HG02981 (cell line): Measurements from ENCODE around the gene HOXD4.

Source experiments
- ATAC-seq: cut with Tn5 transposase; IDR thresholded peaks from one replicate; pipeline ENCODE4 v1.9.1; 2021; ENCODE audit warnings: mild to moderate bottlenecking, moderate library complexity; ENCODE audit not compliant: unreplicated experiment

The HOXD4 gene

DNA sequence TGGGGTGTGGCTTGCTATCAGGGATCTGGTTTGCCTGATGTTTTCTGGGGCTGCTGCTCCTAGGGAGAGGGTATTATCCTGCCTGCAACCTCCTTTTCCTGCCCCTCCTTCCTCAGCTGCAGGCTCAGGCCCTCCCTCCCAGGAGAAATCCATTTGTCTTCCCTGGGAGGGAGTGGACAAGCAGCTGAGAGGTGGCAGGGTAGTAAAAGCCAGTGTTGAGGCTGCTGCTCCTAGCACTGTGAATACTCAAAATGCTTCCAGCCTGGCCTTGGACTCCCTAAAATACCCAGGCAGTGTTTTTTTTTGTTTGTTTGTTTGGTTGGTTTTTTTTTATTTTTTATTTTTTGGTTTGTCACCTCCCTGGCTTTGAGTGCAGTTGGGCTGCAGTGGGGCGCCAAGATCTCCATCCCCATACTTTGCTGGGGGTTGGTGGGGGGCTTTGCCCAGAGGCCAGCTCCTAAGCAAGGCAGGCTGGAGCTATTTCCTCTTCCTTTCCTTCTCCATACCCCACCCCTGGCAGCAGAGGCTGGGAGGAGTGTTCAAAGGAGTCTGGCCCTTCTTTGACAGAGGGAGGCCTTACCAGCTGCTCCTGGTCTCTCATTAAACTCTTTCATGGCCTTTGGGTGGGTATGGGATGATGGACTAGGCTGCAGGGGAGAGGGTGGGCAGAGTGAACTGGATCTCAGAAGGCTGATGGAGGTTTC lies 19.4 kb downstream of the HOXD4 start:
- no peak for ATAC-seq

DNA sequence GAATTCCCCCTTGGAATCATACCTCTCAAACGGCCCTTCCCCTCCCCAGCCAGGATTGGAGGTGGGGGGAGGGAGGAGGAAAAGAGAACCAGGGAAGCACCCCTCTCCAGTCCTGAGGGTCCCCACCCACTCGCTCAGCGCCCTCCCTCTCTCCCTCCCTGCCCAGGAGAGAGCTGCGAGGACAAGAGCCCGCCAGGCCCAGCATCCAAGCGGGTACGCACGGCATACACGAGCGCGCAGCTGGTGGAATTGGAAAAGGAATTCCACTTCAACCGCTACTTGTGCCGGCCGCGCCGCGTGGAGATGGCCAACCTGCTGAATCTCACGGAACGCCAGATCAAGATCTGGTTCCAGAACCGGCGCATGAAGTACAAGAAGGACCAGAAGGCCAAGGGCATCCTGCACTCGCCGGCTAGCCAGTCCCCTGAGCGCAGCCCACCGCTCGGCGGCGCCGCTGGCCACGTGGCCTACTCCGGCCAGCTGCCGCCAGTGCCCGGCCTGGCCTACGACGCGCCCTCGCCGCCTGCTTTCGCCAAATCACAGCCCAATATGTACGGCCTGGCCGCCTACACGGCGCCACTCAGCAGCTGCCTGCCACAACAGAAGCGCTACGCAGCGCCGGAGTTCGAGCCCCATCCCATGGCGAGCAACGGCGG lies 20.1 kb downstream of the HOXD4 start:
- ATAC-seq, result no peak

DNA sequence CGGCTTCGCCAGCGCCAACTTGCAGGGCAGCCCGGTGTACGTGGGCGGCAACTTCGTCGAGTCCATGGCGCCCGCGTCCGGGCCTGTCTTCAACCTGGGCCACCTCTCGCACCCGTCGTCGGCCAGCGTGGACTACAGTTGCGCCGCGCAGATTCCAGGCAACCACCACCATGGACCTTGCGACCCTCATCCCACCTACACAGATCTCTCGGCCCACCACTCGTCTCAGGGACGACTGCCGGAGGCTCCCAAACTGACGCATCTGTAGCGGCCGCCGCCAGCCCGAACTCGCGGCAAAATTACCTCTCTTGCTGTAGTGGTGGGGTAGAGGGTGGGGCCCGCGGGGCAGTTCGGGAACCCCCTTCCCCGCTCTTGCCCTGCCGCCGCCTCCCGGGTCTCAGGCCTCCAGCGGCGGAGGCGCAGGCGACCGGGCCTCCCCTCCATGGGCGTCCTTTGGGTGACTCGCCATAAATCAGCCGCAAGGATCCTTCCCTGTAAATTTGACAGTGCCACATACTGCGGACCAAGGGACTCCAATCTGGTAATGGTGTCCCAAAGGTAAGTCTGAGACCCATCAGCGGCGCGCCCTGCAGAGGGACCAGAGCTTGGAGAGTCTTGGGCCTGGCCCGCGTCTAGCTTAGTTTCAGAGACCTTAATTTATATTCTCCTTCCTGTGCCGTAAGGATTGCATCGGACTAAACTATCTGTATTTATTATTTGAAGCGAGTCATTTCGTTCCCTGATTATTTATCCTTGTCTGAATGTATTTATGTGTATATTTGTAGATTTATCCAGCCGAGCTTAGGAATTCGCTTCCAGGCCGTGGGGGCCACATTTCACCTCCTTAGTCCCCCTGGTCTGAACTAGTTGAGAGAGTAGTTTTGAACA lies 20.9 kb downstream of the HOXD4 start:
- no peak for ATAC-seq

DNA sequence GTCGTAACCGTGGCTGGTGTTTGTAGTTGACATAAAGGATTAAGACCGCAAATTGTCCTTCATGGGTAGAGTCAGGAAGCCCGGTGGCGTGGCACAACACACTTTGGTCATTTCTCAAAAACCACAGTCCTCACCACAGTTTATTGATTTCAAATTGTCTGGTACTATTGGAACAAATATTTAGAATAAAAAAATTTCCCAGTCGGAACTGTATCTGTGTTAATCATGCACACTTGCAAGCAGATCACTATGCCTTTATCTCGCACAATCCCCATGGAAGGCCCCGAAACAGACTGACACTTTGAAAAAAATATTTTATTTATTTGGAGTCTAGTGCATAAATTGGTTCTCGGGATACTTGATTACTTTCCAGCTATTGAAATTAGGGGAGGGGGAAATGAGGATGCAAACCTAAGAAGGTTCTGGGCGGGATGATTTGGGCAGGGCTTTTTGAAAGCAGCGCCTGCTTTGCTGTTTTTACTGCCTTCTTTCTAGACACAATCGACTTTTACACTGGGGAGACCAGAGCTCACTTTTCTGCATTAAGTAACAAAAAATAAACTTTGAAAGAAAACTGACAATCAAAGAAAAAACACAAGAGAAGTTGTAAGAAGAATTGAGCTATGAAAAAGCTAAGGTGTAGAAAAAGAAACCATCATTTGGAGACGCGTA lies 21.7 kb downstream of the HOXD4 start:
- no peak for ATAC-seq

DNA sequence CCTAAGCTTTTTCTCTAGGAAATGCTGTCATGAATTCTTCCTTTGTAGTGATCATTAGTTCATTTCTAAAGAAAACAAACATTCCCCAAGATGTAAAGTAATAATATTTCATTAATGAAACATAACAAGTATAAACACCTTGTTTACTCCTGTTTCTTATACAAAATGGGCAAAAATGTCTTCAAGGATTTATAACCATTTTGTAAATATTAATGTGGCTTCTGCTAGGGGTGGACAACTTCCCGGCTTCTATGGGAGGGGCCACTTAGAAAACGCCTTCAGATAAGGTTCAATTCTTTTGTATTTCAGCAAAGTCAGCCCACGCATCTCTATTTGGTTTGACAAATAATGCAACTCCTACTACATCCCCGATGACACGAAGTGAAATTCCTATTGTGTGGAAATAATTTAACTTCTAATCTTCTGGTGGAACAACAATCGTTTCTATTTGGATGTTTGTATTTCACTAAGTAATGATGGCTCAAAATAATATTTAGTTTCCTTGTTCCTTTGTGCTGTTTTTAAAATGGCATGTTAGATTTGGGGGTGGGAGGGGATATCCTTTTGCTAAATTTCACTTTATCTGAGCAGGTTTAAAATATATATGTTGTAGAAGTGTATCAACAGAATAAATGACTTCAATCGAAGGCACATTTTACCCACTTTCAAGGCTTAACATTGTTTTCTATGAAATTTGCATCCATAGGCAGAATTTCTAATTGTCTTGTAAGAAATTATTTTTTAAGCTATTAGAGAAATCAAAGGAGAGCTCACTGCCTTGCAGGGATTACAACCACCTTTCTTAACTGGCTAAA lies 22.4 kb downstream of the HOXD4 start:
- no peak for ATAC-seq

DNA sequence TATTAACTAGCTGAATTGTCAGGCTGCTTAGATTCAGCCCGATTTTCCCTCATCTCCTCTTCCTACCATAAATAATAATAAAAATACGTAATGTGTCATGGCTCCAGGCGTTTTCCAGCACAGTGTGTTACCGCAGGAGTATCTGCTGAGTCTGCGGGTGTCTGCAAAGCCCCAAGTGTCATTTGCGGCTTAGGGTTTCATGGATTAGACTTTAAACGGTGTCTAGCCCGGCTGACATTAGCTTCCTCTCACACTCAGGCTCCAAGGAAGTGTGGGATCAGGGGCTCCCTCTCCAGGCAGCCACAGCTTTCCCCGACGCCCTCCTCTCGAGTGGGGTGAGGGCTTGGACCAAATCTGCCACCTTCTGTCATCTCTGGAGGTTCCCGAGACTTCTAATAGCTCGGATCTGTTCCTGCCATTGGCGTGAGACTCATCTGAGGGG lies 23.1 kb downstream of the HOXD4 start:
- no peak for ATAC-seq

GRCh38 chr2:176174824-176175708 lies 23.7 kb downstream of the HOXD4 start:
- ATAC-seq, result no peak

DNA sequence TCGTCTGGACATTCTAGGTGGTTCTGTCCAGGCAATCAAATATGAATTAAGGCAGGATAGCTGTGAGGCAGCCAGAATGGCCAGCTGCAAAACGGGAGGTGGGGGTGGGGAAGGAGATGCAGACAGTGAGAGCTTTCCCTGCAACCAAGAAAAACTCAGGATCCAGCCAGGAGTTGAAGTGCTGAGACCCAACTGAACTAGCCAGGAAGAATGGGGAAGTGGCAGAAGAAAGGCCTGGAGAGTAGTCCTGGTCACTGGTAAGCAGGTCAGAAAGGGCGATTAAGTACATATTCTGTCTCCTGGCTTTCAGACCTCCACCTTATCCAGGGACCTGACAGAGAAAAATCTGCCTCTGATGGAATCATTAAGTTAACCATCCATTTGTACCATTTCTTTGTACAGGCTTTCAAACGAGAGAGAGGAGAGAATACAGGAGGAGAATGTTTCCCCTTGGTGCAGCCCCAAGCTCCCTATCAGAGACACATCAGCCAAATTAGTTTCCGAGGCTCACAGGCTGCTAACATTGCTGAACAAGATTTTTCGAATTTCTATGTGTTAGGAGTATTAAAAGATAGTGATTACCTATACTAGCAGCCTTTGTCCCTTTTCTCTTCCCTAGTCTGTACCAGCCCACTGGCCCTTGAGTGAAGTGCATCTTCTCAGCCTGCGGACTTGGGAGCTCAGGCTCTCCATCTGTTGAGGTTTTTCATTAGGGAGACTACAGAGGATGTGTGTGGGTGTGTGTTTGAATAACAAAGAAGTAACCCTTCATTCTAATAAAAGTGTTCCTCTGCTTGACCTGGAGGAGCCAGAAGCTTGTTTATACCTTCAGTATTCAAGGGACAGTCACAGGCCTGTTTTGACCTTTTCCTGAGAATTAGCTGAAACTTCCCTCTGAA lies 24.6 kb downstream of the HOXD4 start:
- no peak for ATAC-seq

GRCh38 chr2:176177580-176178037 lies 26.3 kb downstream of the HOXD4 start:
- ATAC-seq, result no peak

DNA sequence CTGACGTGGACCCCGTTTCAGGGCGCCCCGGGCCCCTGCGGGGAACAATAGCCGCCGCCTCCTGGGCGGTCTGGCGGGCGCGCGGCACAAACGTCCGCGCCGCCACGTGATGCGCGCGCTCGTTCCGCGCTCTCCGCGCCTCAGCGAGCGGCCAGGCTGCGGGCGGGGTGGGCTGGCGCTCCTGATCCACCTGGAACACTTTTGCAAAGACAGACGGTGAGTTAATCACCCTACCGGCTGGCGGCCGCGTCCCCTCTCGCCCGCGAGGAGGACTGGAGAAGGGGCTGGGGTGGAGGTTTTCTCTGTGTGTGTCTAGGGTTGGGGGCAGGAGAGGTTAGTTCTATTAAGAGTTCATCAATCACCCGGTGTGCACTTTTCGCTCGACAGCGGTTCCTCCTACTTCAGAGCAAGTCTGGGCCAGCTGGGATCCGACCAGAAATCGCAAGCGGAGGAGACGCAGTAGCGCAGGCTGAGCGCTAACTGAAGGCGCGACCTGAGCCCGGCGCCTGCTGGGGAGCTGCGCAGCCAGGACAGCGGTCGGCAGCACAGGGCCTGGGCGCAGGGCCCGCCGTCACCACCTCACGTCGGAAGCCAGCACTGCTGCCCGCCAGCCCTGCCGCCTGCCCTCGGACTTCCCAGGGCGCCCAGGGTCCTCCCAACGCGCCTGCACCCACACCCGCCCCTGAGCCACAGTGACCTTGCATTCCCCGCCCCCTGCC lies 26.8 kb downstream of the HOXD4 start:
- no peak for ATAC-seq

GRCh38 chr2:176178757-176179295 lies 27.5 kb downstream of the HOXD4 start:
- ATAC-seq, result no peak

GRCh38 chr2:176181551-176181950 lies 30.2 kb downstream of the HOXD4 start:
- no peak for ATAC-seq

DNA sequence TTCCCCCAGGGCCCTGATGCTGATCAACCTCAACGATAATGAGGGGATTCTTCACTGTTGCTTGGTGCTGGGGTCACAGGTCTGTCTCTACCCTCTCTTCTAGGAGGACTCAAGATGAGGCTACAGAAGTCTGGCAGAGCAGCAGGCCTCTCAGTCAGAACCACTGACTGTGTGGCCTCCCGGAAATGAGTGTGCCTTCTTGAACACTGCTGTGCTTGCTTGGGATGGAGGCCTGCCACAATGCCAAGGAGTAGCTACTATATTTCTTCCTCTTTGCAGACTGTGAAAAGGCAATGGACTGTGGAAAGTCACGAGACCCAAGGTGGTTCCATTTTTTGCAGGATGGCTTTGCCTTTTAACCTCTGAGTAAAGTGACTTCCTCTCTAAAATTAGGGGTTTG lies 31.3 kb downstream of the HOXD4 start:
- no peak for ATAC-seq

GRCh38 chr2:176184749-176185148 lies 33.4 kb downstream of the HOXD4 start:
- no peak for ATAC-seq

DNA sequence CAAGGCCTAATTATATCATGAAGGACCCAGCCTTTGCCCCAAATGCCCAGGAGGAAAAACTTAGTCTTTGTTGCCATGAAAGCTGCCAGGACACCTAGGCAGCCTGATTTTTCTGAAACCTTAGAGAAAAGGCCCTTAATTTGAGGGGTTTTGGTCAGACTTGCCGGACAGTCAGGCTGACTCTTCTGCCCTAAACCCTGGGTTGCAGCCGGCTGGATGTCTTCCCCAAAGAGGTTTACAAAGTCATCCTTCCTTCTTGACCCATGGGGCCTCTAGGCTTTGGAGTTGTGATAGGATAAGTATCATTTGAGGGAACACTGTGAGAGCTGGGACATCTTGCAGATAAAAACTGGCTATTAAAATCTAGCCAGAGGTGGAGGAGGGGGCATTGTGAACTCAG lies 34.7 kb downstream of the HOXD4 start:
- no peak for ATAC-seq

DNA sequence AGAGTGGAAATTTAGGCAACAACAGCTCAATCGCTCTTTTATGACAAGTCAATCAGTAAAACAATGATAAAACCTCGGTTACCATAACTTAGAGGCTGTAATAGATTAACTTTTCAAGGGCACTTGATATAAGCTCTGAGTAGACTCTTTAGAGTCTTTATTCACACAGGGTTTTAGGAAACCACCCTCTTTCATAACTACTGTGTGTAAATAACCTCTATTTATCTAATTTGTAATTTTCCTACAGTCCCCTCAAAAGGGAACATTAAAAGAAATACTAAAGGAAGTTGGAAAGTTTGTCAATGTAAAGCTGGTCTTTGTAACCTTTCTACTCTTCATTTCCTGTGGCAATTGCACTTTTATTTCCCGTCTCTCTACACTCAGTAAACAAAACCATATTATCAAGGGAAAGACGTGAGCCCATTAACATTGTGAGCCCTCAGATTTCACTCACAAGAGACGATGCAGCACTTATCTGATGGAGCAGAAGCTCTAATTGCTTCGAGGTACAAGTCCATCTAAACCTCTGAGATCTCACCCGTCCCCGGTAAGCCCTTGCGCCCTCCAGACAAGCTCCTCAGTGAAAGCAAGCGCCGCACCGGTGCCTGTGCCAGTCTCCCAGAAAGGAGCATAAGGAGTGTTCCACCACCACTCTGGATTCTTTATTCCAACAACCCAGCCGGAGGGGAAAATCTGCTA lies 36.0 kb downstream of the HOXD4 start:
- ATAC-seq, result no peak
